Measurements from ENCODE around the gene SEM1.

- no peak for TF ChIP-seq EP300 (IDR thresholded peaks at IDR 0.05)
- TF ChIP-seq, protein P1, sequence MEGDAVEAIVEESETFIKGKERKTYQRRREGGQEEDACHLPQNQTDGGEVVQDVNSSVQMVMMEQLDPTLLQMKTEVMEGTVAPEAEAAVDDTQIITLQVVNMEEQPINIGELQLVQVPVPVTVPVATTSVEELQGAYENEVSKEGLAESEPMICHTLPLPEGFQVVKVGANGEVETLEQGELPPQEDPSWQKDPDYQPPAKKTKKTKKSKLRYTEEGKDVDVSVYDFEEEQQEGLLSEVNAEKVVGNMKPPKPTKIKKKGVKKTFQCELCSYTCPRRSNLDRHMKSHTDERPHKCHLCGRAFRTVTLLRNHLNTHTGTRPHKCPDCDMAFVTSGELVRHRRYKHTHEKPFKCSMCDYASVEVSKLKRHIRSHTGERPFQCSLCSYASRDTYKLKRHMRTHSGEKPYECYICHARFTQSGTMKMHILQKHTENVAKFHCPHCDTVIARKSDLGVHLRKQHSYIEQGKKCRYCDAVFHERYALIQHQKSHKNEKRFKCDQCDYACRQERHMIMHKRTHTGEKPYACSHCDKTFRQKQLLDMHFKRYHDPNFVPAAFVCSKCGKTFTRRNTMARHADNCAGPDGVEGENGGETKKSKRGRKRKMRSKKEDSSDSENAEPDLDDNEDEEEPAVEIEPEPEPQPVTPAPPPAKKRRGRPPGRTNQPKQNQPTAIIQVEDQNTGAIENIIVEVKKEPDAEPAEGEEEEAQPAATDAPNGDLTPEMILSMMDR (IDR thresholded peaks at IDR 0.05), result no peak
Measured at GRCh38 chr7:96718107-96719003, 8.7 kb upstream of the SEM1 start.

All from sigmoid colon (tissue), 4 donors.